Activated naive CD8-positive, alpha-beta T cell treated with anti-CD3 and anti-CD28 coated beads for 36 hours (primary cell): ENCODE data around the gene VAPB. TPM values are rescaled to one million over a fixed set of nuclear protein-coding genes. Genes with fewer than 3 reads are reported as not detected.

Experiments
- DNase-seq: peaks from one replicate; pipeline ENCODE4 v3.0.0; 2021
- H3K27ac Mint-ChIP-seq: one replicate; pipeline ENCODE4 v1.8.0; 2022; ENCODE audit warnings: mild to moderate bottlenecking, moderate library complexity, mixed read lengths
- H3K27me3 Mint-ChIP-seq: one replicate; pipeline ENCODE4 v1.8.0; 2022; ENCODE audit warnings: mild to moderate bottlenecking, mixed read lengths
- H3K36me3 Mint-ChIP-seq: one replicate; pipeline ENCODE4 v1.8.0; 2021; ENCODE audit warnings: mild to moderate bottlenecking, mixed read lengths
- H3K4me1 Mint-ChIP-seq: one replicate; pipeline ENCODE4 v1.8.0; 2021; ENCODE audit warnings: mixed read lengths
- H3K4me3 Mint-ChIP-seq: one replicate; pipeline ENCODE4 v1.8.0; 2022; ENCODE audit warnings: mild to moderate bottlenecking, moderate library complexity, mixed read lengths
- H3K9me3 Mint-ChIP-seq: one replicate; pipeline ENCODE4 v1.8.0; 2022; ENCODE audit warnings: mixed read lengths
- total RNA-seq, 2 experiments: library from RNA; stranded (reverse); gene quantifications; one replicate each; pipeline ENCODE4 v1.2.3, GENCODE V29; 2021

Gene VAPB
- total RNA-seq, 2 experiments from 2014 or later: 38.4 to 40.6 TPM

DNA sequence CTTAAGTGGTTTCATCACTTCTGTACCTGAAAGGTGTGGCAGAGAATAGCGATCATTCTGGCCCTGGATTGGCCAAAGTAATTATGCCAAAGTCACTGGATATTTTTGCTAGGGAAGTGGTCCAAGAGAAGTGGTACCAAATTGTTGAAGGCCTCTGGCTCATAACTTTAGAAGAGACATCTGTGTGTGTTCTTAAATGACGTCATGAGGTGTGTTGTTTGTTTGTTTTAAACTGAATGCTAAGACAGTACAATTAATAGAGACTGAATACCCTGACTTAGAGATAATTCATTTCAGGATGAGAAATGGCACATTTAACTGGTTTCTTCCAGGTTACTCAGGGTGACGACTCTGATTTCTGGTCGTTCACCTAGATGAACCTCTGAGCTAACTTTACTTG lies 3.3 kb downstream of the VAPB start:
- no peak for DNase-seq
- peak overlapping the region; percentile 29 for H3K4me3 Mint-ChIP-seq
- H3K27me3 Mint-ChIP-seq: no peaks in the 10 kb centered on the region
- peaks cover 56% of the 10 kb centered on the region for H3K4me1 Mint-ChIP-seq
- H3K36me3 Mint-ChIP-seq: peaks cover 59% of the 10 kb centered on the region
- no peak overlapping the region for H3K27ac Mint-ChIP-seq
- H3K9me3 Mint-ChIP-seq: no peaks in the 10 kb centered on the region

DNA sequence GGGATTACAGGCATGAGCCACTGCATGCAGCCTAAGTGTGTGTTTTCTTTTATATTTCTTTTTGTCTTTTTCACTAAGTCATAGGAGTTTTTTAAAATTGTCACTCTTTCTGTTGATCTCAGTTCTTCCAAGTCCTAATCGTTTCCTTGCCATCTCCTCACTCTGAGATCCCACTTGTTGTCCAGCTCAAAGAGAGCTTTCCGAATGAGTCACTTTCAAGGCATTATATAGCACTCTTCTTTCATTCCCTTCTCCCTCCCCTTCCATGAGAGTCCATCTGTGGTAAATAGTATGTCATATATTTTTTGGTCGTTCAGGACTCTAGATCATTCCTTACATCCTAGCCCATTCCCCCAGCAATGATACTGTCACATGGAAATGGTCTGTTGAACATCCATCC lies 4.3 kb downstream of the VAPB start:
- no peaks in the 10 kb centered on the region for H3K27me3 Mint-ChIP-seq
- H3K36me3 Mint-ChIP-seq: peaks cover 69% of the 10 kb centered on the region
- H3K4me3 Mint-ChIP-seq: peak overlapping the region; percentile 18
- H3K4me1 Mint-ChIP-seq: peaks cover 62% of the 10 kb centered on the region
- DNase-seq: no peak
- peak overlapping the region; percentile 21 for H3K27ac Mint-ChIP-seq
- no peaks in the 10 kb centered on the region for H3K9me3 Mint-ChIP-seq

DNA sequence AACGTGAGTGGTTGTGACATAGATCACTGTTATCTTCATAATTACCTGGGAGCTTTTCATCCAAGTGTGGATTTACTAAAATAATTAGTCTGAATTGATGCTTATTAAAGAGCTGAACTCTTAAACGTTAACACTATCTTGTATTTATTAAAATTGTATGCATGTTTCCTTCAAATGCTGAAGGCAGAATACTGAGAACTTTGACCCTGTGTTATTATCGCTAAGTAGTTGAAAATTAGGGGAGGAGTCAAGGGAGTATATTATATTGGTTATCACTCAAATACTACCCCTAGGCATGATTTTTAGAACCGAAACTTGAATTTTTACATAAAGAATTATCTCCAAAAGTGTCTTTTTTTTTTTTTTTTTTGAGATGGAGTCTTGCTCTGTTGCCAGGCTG lies 5.8 kb downstream of the VAPB start:
- no peak overlapping the region for H3K4me3 Mint-ChIP-seq
- H3K9me3 Mint-ChIP-seq: no peaks in the 10 kb centered on the region
- no peaks in the 10 kb centered on the region for H3K27me3 Mint-ChIP-seq
- H3K36me3 Mint-ChIP-seq: peaks cover 75% of the 10 kb centered on the region
- DNase-seq: no peak
- peaks cover 69% of the 10 kb centered on the region for H3K4me1 Mint-ChIP-seq
- no peak overlapping the region for H3K27ac Mint-ChIP-seq

DNA sequence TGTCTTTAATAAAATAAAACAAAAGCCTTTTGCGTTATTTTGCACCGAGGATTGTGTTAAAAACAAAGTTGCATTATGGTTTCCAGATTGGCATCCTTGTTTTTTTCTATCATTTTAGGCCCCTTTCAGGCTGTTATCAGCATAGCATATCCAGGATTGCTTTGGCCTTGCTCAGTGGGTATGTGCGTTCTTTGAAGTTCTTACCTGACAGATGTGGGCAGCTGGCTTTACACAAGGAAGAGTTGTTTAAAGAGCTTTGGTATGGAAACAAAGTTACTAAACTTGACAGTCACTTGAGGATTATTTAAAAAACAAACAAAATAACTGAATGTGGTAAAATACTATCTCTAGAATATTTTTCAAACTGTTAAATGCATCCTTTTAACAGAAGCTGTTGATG lies 6.6 kb downstream of the VAPB start:
- DNase-seq: no peak
- Mint-ChIP-seq H3K27me3 (no peaks in the 10 kb centered on the region), H3K9me3 (no peaks in the 10 kb centered on the region), H3K4me3 (no peak overlapping the region), H3K4me1 (peaks cover 70% of the 10 kb centered on the region), H3K27ac (no peak overlapping the region), H3K36me3 (peaks cover 70% of the 10 kb centered on the region)

DNA sequence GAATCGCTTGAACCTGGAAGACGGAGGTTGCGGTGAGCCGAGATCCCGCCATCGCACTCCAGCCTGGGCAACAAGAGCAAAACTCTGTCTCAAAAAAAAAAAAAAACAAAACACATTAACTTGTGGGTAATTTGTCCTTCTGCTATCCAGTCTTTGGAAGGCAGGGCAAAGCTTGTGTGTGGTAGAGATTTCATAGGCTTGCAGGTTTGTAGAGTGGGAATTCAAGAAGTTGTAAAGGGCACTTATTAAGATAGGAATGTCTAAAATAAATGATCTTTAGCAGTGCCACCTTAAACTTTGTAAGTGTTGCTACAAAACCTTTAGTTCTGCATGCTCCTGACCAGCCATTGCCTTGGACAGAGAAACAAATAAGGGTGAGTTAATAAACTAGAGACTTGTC lies 8.4 kb downstream of the VAPB start:
- no peaks in the 10 kb centered on the region for H3K27me3 Mint-ChIP-seq
- no peak overlapping the region for H3K4me3 Mint-ChIP-seq
- peaks cover 55% of the 10 kb centered on the region for H3K36me3 Mint-ChIP-seq
- DNase-seq: no peak
- no peak overlapping the region for H3K27ac Mint-ChIP-seq
- no peaks in the 10 kb centered on the region for H3K9me3 Mint-ChIP-seq
- peaks cover 57% of the 10 kb centered on the region for H3K4me1 Mint-ChIP-seq

DNA sequence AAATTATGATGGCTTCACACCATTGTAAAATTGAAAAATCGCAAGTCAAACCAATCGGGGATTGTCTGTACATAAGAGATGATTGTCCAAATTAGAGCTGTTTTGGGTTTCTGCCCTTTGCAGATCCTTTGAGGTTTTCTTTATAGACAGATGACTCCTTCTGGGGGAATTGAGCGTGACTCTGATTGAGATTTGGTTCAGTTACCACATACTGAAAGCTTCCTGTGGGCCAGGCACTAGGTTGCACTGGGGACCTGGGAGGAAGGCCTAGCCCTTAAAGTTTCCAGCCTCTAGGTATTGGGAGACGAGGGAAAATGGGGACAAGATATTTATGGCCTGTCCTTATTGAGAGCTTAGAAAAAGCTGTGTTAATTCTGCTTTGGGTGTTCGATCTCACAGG lies 9.2 kb downstream of the VAPB start:
- H3K27ac Mint-ChIP-seq: no peak overlapping the region
- H3K4me3 Mint-ChIP-seq: no peak overlapping the region

DNA sequence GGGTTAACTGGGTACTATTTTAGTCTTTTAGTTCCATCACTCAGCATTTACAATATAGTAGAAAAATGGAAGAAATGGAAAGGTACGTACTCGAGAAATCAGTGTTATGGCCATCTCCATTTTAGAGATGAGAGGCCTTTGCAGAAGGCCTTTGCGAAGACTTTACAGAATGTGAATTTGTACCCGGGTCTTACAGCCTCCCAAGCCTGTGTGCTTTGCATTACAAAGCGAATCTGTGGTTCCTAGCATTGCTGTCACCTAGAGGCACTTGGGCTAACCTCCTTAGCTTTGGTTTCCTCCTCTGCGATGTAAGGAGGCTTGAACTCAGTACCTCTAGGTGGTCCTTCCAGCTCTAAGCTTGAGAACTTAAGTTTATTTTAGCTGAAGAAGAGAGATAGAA lies 10.9 kb downstream of the VAPB start:
- no peak overlapping the region for H3K27ac Mint-ChIP-seq
- no peaks in the 10 kb centered on the region for H3K27me3 Mint-ChIP-seq
- H3K36me3 Mint-ChIP-seq: peaks cover 36% of the 10 kb centered on the region
- H3K4me3 Mint-ChIP-seq: no peak overlapping the region
- no peaks in the 10 kb centered on the region for H3K9me3 Mint-ChIP-seq
- no peak for DNase-seq
- H3K4me1 Mint-ChIP-seq: peaks cover 38% of the 10 kb centered on the region

More for the DNA sequence above, 9.2 kb downstream of the VAPB start:
- Mint-ChIP-seq H3K4me1 (peaks cover 50% of the 10 kb centered on the region), H3K36me3 (peaks cover 49% of the 10 kb centered on the region), H3K27me3 (no peaks in the 10 kb centered on the region), H3K9me3 (no peaks in the 10 kb centered on the region)
- no peak for DNase-seq

DNA sequence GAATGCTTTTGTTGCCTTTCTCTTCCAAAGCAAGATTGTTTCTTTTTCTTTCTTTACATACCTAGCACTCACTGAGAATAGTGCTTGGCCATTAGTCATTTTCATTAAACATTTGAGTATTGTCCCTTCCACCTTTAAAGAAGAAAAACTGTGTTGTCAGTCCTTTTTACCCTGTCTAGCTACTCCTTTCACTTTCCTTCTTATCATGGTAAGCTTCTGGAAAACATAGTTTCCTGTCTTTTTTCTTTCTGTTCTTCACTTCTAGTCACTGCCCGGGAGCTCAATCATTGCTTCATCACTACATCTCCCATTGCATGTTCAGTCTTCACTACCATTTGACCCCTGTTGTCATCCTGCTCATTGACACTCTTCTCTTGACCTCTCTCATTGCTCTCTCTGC lies 12.1 kb downstream of the VAPB start:
- DNase-seq: no peak
- no peak overlapping the region for H3K4me3 Mint-ChIP-seq
- H3K9me3 Mint-ChIP-seq: no peaks in the 10 kb centered on the region

DNA sequence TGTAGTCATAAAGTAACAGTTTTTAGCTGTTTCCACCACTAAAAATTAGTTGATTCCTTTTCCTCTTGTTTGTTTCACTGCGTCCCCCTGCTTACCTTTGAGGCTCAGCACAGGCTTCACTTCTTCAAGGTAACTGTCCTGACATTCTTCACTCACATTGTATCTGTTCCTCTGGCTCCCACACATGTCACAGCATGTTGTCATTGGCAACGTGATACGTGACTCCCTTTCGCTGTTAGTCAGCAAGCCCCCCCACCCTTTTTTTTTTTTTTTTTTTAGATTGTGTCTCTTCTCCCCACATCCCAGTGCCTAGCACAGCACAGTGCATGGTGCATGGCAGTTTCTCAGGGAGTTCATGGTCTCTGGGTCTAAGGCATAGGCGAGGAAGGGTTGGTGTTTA lies 13.3 kb downstream of the VAPB start:
- no peak for DNase-seq
- Mint-ChIP-seq H3K4me3 (no peak overlapping the region), H3K27me3 (no peaks in the 10 kb centered on the region), H3K27ac (no peak overlapping the region), H3K4me1 (peaks cover 29% of the 10 kb centered on the region), H3K36me3 (peaks cover 23% of the 10 kb centered on the region), H3K9me3 (no peaks in the 10 kb centered on the region)

More for the DNA sequence above, 12.1 kb downstream of the VAPB start:
- H3K27ac Mint-ChIP-seq: no peak overlapping the region
- H3K27me3 Mint-ChIP-seq: no peaks in the 10 kb centered on the region
- peaks cover 29% of the 10 kb centered on the region for H3K36me3 Mint-ChIP-seq
- H3K4me1 Mint-ChIP-seq: peaks cover 27% of the 10 kb centered on the region

DNA sequence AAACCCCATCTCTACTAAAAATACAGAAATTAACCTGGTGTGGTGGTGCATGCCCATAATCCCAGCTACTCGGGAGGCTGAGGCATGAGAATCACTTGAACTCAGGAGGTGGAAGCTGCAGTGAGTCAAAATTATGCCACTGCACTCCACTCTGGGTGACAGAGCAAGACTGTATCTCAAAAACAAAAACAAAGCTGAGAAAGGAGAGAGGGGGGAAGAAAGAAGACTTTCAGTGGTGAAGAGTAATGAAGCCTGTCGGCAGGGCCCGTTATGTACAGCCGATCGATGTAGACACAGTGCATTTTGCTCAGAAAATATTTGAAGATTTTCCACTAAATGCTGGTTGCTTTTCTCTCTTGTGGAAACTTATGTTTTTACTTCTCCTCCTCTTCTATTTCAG lies 13.8 kb downstream of the VAPB start:
- no peak overlapping the region for H3K4me3 Mint-ChIP-seq
- DNase-seq: no peak
- no peak overlapping the region for H3K27ac Mint-ChIP-seq
- H3K4me1 Mint-ChIP-seq: peaks cover 32% of the 10 kb centered on the region
- no peaks in the 10 kb centered on the region for H3K9me3 Mint-ChIP-seq
- peaks cover 18% of the 10 kb centered on the region for H3K36me3 Mint-ChIP-seq
- no peaks in the 10 kb centered on the region for H3K27me3 Mint-ChIP-seq

DNA sequence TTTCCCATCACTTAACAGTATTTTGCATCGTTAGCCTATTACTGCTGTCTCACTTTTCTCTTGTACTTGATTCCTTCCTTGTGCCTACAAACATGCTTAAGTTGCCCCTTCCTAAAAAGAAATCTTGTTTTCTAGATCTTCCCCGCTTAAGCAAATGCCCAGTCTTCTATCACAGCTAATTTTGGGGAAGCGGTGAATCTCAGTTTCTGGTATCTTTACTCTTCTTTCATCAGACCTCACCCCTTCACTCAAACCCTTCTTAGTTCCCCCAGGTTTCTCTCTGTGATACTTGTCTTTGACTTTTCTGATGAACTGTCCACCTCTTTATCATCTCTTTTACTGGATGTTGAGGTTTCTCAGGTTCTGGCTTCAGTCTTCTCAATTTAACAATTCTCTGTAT lies 14.2 kb downstream of the VAPB start:
- H3K9me3 Mint-ChIP-seq: no peaks in the 10 kb centered on the region
- no peaks in the 10 kb centered on the region for H3K27me3 Mint-ChIP-seq
- no peak overlapping the region for H3K27ac Mint-ChIP-seq
- H3K4me1 Mint-ChIP-seq: peaks cover 33% of the 10 kb centered on the region
- peaks cover 14% of the 10 kb centered on the region for H3K36me3 Mint-ChIP-seq
- DNase-seq: no peak
- no peak overlapping the region for H3K4me3 Mint-ChIP-seq

DNA sequence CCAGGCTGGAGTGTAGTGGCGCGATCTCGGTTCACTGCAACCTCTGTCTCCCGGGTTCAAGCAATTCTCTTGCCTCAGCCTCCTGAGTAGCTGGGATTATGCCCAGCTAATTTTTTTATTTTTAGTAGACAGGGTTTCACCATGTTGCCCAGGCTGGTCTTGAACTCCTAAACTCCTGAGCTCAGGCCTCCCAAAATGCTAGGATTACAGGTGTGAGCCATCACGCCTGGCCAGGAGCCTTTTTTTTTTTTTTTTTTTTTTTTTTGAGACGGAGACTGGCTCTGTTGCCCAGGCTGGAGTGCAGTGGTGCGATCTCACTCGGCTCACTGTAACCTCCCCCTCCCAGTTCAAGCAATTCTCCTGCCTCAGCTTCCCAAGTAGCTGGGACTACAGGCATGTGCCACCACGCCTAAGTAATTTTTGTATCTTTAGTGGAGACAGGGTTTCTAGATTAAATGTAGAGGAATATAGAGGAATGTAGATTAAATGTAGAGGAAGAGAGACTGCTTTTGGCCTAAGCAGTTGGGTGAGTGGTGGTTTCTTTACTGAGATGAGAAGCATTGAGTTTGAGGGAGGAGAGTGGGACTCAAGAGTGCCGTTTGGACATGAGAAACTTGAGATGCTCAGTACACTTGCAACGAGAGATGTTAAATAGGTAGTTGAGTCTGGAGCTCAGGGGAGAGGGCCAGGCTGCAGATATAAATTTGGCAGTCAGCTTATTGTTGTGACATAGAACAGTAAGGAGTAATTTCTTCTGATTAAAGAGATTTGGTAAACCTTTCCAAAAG lies 16.7 kb downstream of the VAPB start:
- Mint-ChIP-seq H3K36me3 (peaks cover 5% of the 10 kb centered on the region), H3K4me3 (no peak overlapping the region), H3K27ac (no peak overlapping the region), H3K9me3 (no peaks in the 10 kb centered on the region), H3K4me1 (peaks cover 30% of the 10 kb centered on the region), H3K27me3 (no peaks in the 10 kb centered on the region)
- DNase-seq: no peak

DNA sequence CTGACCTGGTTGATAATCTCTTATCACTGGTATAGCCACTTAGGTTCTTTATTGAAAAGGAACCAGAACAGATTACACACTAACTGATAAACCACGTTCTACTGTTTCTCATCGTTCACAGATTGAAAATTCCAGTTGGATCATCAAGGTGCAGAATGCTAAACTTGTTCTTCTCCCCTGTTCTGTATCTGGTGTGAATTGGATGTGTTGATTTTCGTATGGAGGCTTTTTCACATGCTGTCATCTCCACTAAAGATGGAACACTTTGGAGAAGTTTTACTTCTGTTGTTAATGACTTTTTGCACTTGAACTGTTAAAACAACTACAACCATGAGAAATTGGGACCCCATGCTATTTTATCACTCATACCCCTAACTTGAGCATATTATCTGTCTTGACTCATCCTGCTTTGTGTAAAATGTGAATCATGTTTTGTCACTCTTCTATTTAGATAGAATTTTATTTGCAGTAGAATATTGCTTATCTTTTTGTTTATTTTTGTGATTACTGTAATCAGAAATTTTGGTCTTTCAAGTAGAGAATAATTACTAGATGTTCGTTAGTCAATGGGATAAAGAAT lies 17.5 kb downstream of the VAPB start:
- H3K9me3 Mint-ChIP-seq: no peaks in the 10 kb centered on the region
- no peak for DNase-seq
- no peaks in the 10 kb centered on the region for H3K27me3 Mint-ChIP-seq
- H3K4me1 Mint-ChIP-seq: peaks cover 29% of the 10 kb centered on the region
- no peak overlapping the region for H3K4me3 Mint-ChIP-seq
- peaks cover 6% of the 10 kb centered on the region for H3K36me3 Mint-ChIP-seq
- no peak overlapping the region for H3K27ac Mint-ChIP-seq

DNA sequence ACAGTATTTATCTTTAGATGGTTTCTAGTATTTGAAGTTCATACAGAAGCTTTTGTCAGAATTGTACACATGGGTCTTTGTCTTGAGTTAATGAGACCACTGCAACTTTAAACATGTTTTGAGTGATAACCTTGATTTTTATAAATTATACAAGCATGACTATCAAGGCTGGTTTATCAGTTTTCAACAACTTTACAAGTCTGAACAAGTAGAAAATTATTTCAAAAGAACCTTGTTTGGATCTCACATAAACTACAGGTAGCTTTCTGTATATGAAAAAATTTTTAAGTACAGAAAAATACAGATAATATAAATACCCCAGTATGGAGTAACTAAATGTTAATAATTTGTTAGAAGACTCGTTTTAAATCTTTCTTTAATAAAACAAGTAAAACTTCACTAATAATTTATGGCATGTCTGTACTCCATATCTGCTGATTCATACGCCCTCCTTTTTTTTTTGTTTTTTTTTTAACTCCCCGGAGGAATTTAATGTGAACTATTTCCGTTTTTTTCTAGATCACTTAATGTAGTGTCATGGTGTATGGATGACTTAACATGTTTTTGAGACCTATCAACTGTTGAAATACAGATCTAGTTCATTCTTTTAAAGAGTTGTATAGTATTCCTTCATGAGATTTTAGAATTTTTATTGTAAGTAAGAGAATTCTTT lies 18.3 kb downstream of the VAPB start:
- Mint-ChIP-seq H3K4me1 (peaks cover 31% of the 10 kb centered on the region), H3K36me3 (peaks cover 7% of the 10 kb centered on the region), H3K9me3 (no peaks in the 10 kb centered on the region), H3K27me3 (no peaks in the 10 kb centered on the region), H3K4me3 (no peak overlapping the region), H3K27ac (peak overlapping the region; percentile 81)
- no peak for DNase-seq

DNA sequence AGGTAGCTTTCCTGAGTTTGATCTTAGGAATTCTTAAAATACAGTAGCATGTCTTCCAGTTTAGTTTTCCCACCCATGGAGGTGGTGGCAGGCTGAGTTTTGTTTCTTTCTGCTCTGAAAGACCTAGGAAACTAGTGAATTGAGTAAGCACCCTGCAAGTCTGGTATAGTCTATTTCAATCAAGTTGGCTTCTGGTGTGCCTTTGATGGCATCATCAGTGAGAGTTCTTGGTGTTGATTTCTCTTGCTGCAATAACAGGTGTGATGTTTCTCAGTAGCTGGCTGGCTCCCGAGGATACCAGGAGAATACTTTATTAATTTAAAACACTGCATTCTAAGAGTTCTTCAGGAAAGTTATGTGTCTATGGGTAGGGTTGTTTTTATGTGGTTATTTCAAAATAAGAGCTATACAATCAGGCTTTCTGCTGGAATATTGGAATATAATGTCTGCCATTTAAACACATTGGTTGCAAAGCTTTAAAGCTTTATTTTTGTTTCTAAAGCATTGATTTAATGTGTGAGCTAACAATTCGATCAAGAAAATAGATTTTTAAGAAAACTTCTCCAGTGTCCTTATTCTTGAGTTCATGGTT lies 19.0 kb downstream of the VAPB start:
- H3K4me3 Mint-ChIP-seq: no peak overlapping the region
- no peaks in the 10 kb centered on the region for H3K27me3 Mint-ChIP-seq
- H3K36me3 Mint-ChIP-seq: peaks cover 7% of the 10 kb centered on the region
- H3K27ac Mint-ChIP-seq: peak overlapping the region; percentile 81
- H3K9me3 Mint-ChIP-seq: no peaks in the 10 kb centered on the region
- H3K4me1 Mint-ChIP-seq: peaks cover 31% of the 10 kb centered on the region
- DNase-seq: peak; percentile 8
